Measurements from ENCODE around the gene NR5A2.

DNA sequence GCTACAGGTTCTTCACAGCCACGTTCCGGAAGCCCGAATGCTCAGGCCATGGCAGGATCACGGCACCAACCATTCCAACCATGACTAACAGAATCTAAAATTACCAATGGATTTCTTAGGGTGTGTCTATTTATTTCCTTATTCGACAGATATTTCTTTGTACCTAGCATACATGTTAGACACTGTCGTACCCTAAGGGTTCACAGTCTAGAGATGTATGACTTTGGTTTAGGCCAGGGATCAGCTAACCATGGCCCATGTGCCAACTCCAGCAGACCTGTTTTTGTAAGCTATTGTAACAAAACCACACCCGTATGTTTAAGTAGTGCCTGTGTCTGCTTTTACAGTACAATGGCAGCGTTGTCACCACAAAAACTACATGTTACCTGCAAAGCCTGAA is 167.0 kb downstream of the NR5A2 start:
- TF ChIP-seq, protein P1, sequence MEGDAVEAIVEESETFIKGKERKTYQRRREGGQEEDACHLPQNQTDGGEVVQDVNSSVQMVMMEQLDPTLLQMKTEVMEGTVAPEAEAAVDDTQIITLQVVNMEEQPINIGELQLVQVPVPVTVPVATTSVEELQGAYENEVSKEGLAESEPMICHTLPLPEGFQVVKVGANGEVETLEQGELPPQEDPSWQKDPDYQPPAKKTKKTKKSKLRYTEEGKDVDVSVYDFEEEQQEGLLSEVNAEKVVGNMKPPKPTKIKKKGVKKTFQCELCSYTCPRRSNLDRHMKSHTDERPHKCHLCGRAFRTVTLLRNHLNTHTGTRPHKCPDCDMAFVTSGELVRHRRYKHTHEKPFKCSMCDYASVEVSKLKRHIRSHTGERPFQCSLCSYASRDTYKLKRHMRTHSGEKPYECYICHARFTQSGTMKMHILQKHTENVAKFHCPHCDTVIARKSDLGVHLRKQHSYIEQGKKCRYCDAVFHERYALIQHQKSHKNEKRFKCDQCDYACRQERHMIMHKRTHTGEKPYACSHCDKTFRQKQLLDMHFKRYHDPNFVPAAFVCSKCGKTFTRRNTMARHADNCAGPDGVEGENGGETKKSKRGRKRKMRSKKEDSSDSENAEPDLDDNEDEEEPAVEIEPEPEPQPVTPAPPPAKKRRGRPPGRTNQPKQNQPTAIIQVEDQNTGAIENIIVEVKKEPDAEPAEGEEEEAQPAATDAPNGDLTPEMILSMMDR (optimal IDR thresholded peaks at IDR 0.05 in 1 of 3, IDR thresholded peaks at IDR 0.05 in 1 of 3, conservative IDR thresholded peaks at IDR 0.05 in 1 of 3; ENCODE audit: extremely low read depth in 1 of 3, insufficient read depth in 2 of 3, low read length in 3 of 3) = no peak
- TF ChIP-seq EZH2 (IDR thresholded peaks at IDR 0.05; ENCODE audit: low read length) = no peak

Data from keratinocyte (primary cell).